Measurements from ENCODE around the gene SFXN5. TPM values are rescaled to one million over a fixed set of nuclear protein-coding genes. Genes with fewer than 3 reads are reported as not detected.

Gene SFXN5
- total RNA-seq, 1 donor from 2014 or later: 7.6 TPM

DNA sequence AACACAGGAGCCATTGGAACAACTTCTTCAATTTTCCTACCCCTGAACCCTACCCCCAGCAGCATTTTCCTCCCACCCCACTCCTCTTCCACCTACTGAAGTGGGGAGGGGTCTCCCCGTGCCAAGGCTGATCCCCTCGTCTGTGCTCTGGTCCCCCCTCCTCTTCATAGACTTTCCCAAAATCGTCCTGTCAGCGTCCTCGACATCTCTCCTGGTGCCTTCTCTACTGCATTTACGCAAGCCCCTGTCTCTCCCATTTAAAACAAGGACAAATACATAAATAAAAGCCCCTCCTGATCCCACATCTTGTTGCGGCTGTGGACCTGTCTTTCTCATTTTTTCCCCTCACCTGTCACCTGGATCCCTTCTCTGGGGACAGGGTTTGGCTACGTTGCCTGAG lies 112.0 kb downstream of the SFXN5 start:
- Histone ChIP-seq H3K4me3 (ENCODE audit: low read depth, low read length) (no peak overlapping the region), H3K36me3 (ENCODE audit: control insufficient read depth, insufficient read depth, low read length) (no peaks in the 10 kb centered on the region), H3K27me3 (ENCODE audit: control insufficient read depth, insufficient read depth, low read length) (no peaks in the 10 kb centered on the region)
- TF ChIP-seq, protein P1, sequence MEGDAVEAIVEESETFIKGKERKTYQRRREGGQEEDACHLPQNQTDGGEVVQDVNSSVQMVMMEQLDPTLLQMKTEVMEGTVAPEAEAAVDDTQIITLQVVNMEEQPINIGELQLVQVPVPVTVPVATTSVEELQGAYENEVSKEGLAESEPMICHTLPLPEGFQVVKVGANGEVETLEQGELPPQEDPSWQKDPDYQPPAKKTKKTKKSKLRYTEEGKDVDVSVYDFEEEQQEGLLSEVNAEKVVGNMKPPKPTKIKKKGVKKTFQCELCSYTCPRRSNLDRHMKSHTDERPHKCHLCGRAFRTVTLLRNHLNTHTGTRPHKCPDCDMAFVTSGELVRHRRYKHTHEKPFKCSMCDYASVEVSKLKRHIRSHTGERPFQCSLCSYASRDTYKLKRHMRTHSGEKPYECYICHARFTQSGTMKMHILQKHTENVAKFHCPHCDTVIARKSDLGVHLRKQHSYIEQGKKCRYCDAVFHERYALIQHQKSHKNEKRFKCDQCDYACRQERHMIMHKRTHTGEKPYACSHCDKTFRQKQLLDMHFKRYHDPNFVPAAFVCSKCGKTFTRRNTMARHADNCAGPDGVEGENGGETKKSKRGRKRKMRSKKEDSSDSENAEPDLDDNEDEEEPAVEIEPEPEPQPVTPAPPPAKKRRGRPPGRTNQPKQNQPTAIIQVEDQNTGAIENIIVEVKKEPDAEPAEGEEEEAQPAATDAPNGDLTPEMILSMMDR (IDR thresholded peaks at IDR 0.05; ENCODE audit: insufficient read depth, low read length, poor library complexity, severe bottlenecking): no peak
- no peak for DNase-seq (ENCODE audit: low read depth)

- TF ChIP-seq, protein P1 (IDR thresholded peaks at IDR 0.05; ENCODE audit: insufficient read depth, low read length, poor library complexity, severe bottlenecking): no peak
Measured at GRCh38 chr2:72958542-72959385, 112.7 kb downstream of the SFXN5 start.

GRCh38 chr2:72956936-72957335 lies 114.6 kb downstream of the SFXN5 start:
- no peak for DNase-seq (ENCODE audit: low read depth)
- Histone ChIP-seq H3K4me3 (ENCODE audit: low read depth, low read length) (no peak overlapping the region), H3K36me3 (ENCODE audit: control insufficient read depth, insufficient read depth, low read length) (no peaks in the 10 kb centered on the region), H3K27me3 (ENCODE audit: control insufficient read depth, insufficient read depth, low read length) (no peaks in the 10 kb centered on the region)
- TF ChIP-seq, protein P1 (IDR thresholded peaks at IDR 0.05; ENCODE audit: insufficient read depth, low read length, poor library complexity, severe bottlenecking): no peak

More at GRCh38 chr2:72958542-72959385, 112.7 kb downstream of the SFXN5 start:
- H3K27me3 ChIP-seq (ENCODE audit: control insufficient read depth, insufficient read depth, low read length): no peaks in the 10 kb centered on the region
- no peak for DNase-seq (ENCODE audit: low read depth)
- no peaks in the 10 kb centered on the region for H3K36me3 ChIP-seq (ENCODE audit: control insufficient read depth, insufficient read depth, low read length)
- no peak overlapping the region for H3K4me3 ChIP-seq (ENCODE audit: low read depth, low read length)

GRCh38 chr2:72956050-72956395 lies 115.5 kb downstream of the SFXN5 start:
- TF ChIP-seq, protein P1 (IDR thresholded peaks at IDR 0.05; ENCODE audit: insufficient read depth, low read length, poor library complexity, severe bottlenecking): no peak
- Histone ChIP-seq H3K4me3 (ENCODE audit: low read depth, low read length) (no peak overlapping the region), H3K36me3 (ENCODE audit: control insufficient read depth, insufficient read depth, low read length) (no peaks in the 10 kb centered on the region), H3K27me3 (ENCODE audit: control insufficient read depth, insufficient read depth, low read length) (no peaks in the 10 kb centered on the region)
- no peak for DNase-seq (ENCODE audit: low read depth)

GRCh38 chr2:72955228-72956049 lies 116.1 kb downstream of the SFXN5 start:
- no peak for DNase-seq (ENCODE audit: low read depth)
- TF ChIP-seq, protein P1 (IDR thresholded peaks at IDR 0.05; ENCODE audit: insufficient read depth, low read length, poor library complexity, severe bottlenecking): no peak

More at GRCh38 chr2:72955228-72956049, 116.1 kb downstream of the SFXN5 start:
- Histone ChIP-seq H3K36me3 (ENCODE audit: control insufficient read depth, insufficient read depth, low read length) (no peaks in the 10 kb centered on the region), H3K4me3 (ENCODE audit: low read depth, low read length) (no peak overlapping the region), H3K27me3 (ENCODE audit: control insufficient read depth, insufficient read depth, low read length) (no peaks in the 10 kb centered on the region)
